ENCODE data around the gene TBC1D22A. TPM values are rescaled to one million over a fixed set of nuclear protein-coding genes. Genes with fewer than 3 reads are reported as not detected.
"Not testable (repeated sequence)": the region's sequence is repeated elsewhere in the genome, so short reads cannot be mapped to it uniquely, and the experiment has no call there.

TBC1D22A gene
- total RNA-seq, 6 experiments from 2014 or later: 10.9 to 18.1 (median 14.0) TPM

DNA sequence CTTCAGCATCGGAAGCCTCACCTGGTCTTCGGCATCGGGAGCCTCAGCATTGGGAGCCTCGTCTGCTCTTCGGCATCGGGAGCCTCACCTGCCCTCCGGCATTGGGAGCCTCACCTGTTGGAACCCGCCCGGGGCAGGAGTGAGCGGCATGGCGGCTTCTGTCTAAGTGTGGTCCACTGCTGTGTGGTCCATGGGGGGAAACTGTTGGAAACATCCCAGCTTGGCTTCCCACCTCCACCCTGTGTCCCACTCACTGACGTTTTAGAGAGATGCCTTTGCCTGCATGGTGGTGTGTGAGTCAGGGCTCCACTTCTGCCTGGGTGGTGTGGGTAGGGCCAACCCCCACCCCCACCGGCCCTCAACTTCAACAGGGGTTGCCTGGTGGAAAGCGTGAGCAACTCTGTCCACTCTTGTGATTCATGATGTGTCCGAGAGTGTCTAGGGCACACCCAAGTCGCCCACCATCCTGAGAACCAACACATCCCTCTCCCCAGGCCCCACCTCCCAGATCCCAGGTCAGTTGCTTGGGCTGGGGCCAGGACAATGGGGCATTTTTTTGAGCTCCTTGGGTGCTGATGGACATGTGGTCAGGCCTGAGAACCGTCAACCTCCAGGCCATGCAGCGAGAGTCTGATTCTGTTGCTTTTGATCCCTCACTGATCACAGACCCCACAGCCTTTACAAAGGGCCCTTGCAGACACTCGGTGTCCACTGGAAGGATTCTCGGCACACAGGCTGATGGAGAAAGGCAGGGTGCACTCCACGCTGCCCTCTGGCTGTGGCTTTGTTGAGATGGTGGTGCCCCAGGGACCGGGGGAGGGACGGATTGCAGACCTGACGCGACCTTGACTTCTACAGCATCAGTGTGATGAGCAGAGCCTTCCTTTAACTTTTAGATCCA, 406.7 kb downstream of the TBC1D22A start:
- Histone ChIP-seq H3K4me3 (no peak overlapping the region), H3K27ac (no peak overlapping the region), H3K9me3 (no peaks in the 10 kb centered on the region), H3K4me1 (no peaks in the 10 kb centered on the region), H3K36me3 (no peaks in the 10 kb centered on the region), H3K27me3 (no peaks in the 10 kb centered on the region)
- ATAC-seq (peak in 1 of 4 donors; percentile 17), DNase-seq (peak; percentile 16 to 37 (median 35))
- TF ChIP-seq, protein P1, sequence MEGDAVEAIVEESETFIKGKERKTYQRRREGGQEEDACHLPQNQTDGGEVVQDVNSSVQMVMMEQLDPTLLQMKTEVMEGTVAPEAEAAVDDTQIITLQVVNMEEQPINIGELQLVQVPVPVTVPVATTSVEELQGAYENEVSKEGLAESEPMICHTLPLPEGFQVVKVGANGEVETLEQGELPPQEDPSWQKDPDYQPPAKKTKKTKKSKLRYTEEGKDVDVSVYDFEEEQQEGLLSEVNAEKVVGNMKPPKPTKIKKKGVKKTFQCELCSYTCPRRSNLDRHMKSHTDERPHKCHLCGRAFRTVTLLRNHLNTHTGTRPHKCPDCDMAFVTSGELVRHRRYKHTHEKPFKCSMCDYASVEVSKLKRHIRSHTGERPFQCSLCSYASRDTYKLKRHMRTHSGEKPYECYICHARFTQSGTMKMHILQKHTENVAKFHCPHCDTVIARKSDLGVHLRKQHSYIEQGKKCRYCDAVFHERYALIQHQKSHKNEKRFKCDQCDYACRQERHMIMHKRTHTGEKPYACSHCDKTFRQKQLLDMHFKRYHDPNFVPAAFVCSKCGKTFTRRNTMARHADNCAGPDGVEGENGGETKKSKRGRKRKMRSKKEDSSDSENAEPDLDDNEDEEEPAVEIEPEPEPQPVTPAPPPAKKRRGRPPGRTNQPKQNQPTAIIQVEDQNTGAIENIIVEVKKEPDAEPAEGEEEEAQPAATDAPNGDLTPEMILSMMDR (IDR thresholded peaks at IDR 0.05): peak in 2 of 4 donors; percentile 19 to 31
- no peak for TF ChIP-seq POLR2A (IDR thresholded peaks at IDR 0.05)
- 94% methylated on average over 6 of the region's 25 CpGs for WGBS (ENCODE audit: insufficient coverage, low coverage, low lambda C conversion rate, missing lambda C conversion rate)
- intact Hi-C loops (cut with DNase I): no loop called here

DNA sequence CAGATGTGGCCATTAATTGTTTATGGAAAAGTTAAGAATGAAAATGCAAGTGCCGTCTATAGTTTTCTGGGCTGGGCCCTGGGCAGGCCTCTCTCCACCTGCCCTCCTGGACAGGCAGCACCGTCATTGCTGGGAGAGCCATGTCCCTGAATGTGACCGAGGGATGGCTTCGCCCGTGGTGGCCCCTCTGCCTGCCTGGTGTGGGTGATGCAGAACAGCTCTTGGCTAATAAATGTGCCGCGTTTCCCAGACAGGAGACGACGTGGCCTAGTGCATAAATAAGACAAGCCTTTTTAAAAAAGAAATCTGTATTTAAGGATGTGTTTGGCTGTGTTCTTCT, 407.3 kb downstream of the TBC1D22A start:
- no peaks in the 10 kb centered on the region for H3K4me1 ChIP-seq

DNA sequence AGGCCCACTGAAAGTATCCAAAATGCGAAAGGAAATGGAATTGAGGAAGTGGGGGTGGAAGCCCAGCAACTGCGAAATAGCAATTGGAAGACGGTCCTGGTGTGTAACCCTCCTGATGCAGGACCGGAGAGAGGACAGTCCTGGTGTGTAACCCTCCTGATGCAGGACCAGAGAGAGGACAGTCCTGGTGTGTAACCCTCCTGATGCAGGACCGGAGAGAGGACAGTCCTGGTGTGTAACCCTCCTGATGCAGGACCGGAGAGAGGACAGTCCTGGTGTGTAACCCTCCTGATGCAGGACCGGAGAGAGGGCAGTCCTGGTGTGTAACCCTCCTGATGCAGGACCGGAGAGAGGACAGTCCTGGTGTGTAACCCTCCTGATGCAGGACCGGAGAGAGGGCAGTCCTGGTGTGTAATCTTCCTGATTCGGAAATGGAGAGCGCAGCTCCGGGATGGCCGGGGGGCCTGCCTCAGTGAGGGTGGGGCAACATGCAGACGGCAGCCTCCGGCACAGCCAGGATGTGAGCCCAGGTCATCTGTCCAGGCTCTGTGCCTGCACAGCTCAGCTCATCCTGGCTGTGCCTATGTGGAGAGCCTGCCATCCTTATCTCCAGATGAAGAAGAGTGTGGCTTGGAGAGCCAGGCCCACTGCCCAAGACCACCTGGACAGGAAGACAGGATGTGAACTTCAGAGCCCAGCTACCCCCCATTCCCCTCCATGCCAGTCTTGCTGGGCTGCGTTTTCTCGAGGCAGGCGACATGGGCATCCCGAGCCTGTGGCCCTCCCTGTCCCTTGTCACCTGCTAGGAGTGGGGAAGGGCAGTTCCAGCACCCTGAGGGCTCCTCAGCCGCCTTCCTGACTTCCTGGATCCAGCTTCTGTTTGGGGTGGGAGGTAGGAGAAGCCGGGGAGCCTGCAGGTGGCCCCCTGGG, 408.3 kb downstream of the TBC1D22A start:
- H3K9me3 ChIP-seq; H3K27me3 ChIP-seq; H3K36me3 ChIP-seq; H3K4me1 ChIP-seq; H3K4me3 ChIP-seq; ATAC-seq; H3K27ac ChIP-seq; intact Hi-C loops (cut with DNase I): not testable (repeated sequence)
- DNase-seq: peak; percentile 13 to 30 (median 28)
- WGBS (ENCODE audit: insufficient coverage, low coverage, low lambda C conversion rate, missing lambda C conversion rate): 47% methylated on average over 2 of the region's 21 CpGs

More for the DNA sequence above, 407.3 kb downstream of the TBC1D22A start:
- intact Hi-C loops (cut with DNase I): no loop called here
- TF ChIP-seq, protein P1 (IDR thresholded peaks at IDR 0.05): no peak
- TF ChIP-seq POLR2A (IDR thresholded peaks at IDR 0.05): no peak
- Histone ChIP-seq H3K27ac (no peak overlapping the region), H3K36me3 (no peaks in the 10 kb centered on the region), H3K27me3 (no peaks in the 10 kb centered on the region), H3K9me3 (no peaks in the 10 kb centered on the region), H3K4me3 (no peak overlapping the region)
- peak; percentile 13 to 28 (median 28) for DNase-seq
- WGBS (ENCODE audit: insufficient coverage, low coverage, low lambda C conversion rate, missing lambda C conversion rate): 91% methylated on average over 8 of the region's 9 CpGs
- no peak for ATAC-seq

DNA sequence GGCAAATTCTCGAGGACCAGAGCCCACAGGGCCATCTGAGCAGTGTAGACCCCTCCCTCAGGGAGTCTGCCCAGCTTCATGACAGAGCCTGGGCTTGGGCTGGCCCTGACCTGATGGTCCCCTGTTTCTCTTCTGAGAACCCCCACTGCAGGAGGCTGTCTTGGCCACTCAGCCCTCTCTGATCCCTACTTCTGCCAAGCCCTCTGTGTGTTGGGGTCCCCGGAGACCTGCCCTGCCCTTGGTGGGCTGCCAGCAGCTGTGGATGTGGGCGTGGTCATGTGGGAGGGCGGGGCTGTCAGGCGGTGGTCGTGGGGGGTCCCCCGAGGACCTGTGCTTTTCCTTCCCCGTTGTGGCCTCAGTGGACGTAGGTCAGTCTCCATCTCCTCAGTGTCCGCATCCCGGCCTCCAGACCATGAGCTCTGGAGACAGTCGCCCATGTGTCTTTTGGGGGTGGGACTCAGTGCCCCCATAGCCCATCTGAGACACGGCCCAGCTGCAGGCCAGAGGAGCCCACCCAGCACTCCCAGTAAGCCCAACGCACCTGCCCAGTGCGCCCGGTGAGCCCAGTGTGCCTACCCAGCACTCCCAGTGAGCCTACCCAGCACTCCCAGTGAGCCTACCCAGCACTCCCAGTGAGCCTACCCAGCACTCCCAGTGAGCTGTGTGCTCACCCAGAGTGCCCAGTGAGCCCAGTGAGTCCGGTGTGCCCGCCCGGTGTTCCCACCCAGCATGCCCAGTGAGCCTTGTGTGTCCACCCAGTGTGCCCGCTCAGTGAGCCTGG, 409.2 kb downstream of the TBC1D22A start:
- no peaks in the 10 kb centered on the region for H3K9me3 ChIP-seq
- H3K4me3 ChIP-seq: no peak overlapping the region
- DNase-seq (peak; percentile 16 to 44 (median 42)), ATAC-seq (no peak)
- no peak overlapping the region for H3K27ac ChIP-seq
- H3K36me3 ChIP-seq: no peaks in the 10 kb centered on the region
- WGBS (ENCODE audit: insufficient coverage, low coverage, low lambda C conversion rate, missing lambda C conversion rate): 100% methylated on average over 1 of the region's 20 CpGs
- TF ChIP-seq, protein P1 (IDR thresholded peaks at IDR 0.05): no peak
- TF ChIP-seq POLR2A (IDR thresholded peaks at IDR 0.05): no peak
- H3K4me1 ChIP-seq: no peaks in the 10 kb centered on the region
- intact Hi-C loops (cut with DNase I): no loop called here
- H3K27me3 ChIP-seq: no peaks in the 10 kb centered on the region

Measured in right lobe of liver (tissue), 6 donors.